Limb (tissue), 2 donors: ENCODE results near the gene C1orf116.

Experiments used
- DNase-seq, 2 donors: peaks; one replicate each; pipeline ENCODE4 v3.0.0-alpha.2; 2016; ENCODE audit errors: extremely low spot score in 2 of 2

C1orf116 gene

DNA sequence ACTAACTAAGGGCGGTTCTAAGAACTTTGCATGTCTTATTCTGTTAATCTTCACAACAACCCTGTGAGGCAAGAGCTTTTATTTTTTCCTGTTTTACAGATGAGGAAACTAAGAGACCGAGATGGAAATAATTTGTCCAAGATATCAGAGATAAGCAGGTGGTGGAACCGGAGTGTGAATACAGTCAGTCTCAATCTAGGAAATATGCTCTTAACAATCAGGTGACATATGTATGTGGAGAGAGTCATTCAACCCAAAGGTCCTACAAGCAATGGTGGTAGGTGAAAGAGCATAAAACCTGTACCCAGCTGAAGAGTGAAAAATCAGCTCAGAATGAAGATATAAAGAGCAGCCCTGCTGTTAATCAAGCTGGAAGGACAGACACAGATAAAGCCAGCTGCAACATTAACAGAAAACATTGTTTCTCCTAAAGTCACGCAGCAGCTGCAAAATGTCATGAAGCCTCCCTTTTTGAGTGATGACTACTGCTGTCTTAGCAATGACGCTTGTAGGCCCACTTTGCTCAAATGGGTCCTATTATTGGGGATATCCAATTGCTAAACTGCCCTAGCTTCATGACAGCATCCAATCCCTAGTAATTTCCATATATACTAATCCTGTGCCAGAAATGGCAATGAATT, 31.8 kb downstream of the C1orf116 start:
- no peak for DNase-seq

DNA sequence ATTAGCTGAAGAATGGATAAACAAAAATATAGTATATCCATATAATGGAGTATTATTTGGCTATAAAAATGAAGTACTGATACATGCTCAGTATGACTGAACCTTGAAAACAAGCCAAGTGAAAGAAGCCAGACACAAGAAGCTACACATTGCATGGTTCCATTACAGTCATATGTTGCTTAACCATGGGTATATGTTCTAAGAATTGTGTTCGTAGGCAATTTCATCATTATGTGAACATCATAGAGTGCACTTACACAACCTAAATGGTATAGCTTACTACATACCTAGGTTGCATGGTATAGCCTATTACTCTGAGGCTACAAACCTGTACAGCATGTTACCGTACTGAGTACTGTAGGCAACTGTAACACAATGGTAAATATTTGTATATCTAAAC, 33.7 kb downstream of the C1orf116 start:
- no peak for DNase-seq

DNA sequence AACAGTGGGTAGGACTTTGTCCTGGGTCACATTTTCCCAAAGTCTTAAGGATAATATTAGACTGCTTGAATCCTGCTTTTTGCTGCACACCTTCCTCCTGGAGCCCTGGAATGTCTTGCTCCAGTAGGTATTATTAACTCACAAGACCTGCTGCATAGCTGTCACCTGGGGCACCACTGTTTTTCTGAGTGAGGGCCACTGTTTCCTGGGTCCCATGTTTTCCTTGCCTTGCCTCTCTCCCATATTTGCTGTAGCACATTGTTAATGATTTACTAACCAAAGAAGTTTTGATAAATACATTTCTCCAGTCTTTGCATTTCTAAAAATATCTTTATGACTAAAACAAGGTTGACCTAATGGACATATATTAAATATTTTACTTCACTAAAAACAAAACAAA, 39.8 kb downstream of the C1orf116 start:
- no peak for DNase-seq

DNA sequence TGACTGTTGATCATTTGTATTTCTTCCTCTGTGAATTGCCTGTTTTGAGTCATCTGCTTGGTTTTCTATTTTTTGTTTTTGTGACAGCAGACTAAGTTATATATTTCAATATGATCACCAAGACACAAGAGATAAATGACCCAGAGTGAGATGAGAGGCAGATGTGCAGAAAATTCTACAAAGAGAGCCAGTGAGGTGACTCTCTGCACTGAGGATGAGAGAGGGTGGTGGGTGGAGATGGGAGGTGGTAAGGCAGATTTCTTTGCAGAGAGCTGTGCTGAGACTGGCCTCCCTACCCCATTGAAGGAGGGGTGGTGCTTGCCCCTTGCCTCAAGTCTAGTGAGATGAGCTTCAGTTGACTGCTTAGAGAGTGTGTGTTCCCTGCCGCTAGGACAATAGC, 44.7 kb downstream of the C1orf116 start:
- DNase-seq = no peak

DNA sequence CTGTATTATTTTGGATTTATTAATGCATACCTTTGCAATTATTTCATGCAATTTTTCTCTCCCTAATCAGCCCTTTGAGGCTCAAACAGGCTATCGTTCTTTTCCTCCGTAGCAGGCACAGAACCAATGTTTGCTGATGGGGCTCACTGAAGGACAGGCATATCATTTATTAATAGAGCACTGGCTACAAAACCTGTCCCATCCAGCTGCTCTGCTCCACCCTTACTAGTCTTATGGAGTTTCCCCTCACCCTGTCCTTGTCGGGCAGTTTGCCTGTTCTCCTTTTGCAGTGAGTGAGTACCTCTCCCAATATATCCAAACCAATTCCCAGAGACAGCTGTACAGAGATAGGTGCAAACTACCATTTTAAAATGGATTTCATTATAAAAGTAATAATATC, 45.7 kb downstream of the C1orf116 start:
- DNase-seq = no peak

DNA sequence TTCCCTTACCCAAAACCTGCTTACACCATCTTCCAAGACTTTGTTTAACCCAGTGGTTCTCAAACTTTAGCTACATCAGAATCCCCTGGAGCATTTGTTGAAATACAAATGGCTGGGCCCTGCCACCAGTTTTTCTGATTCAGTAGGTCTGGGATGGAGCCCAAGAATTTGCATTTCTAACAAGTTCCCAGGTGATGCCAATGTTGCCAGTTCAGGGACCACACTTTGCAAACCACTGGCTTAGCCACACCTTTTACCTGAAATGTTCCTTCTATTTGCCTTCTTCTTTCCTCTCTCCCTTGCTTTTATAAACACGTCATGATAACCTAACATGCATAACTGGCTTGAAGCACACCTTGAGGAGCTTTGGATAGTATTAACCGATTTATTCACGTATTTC, 46.2 kb downstream of the C1orf116 start:
- DNase-seq = no peak

DNA sequence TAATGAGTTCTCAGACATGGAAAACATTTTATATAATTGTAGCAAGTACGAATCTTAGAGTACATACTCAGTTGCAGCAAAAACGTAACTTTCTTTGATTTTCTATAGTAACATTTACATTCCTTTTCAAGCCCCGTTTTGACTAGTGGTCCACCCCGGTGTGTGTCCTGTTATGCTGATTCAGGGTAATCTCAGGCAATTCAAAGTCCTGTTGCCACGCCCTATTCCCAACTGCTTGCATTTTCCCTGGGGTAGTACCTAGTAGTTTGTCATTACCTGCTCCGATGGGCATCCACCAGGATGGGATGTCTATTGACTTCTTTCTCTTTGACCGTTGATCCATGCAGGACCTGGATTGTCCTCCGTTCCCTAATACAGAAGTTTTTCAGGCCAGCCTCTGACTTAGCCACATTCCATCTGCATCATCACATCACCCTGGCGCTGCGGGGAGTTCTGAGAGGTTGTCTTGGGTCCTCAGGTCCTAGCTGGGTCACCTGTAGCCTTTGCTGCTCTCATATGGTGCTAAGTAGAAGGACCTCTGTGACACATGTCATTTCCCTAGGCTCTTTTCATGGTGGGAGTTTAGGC, 47.3 kb downstream of the C1orf116 start:
- no peak for DNase-seq

DNA sequence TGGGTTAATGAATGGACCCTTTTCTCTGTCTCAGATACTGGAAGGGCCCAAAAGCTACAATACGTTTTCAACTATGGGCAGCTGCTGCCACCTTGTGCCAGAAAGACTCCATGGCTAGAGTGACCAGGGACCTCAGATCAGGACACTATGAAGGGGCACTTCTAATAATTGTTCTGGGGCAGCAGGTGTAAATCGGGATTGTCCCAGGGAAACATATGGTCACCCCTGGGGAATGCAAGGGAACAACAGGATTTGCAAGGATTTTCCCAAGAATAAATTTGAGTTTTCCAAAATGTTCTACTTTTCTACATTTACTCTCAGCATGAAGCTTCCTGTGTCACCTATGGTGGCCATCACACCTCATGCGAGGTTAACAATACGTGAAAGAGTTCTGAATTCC, 50.3 kb downstream of the C1orf116 start:
- DNase-seq = peak; percentile 21 to 64

DNA sequence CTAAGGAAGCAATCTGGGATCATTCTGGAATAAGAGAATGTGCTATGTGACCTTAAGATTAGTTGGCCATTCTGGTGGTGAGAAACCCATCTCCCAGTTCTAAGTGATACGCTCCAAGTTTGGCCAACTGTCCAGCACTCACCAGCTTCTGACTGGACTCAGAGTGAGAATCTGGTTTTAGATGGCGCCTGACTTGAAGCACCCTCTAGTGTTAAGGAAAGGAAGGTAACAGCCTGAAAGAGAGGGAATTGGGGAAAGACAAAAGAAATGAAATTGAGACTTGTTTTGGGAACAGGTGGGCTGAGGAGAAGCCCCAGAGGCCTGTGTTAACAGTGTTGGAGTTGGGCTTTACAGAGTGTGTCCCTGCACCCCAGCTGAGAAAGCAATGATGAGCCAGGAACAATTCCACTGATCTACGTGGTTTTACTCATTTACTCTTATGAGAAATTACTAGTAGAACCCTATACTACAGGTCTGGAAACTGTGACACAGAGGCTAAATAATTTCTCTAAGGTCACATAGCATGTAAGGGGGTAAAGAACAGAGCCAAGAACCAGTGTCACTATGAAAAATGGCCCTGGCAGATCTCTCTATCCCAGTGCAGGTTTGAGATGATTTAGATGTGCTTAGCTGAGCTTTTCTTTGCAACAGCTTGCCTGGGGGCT, 53.0 kb downstream of the C1orf116 start:
- no peak for DNase-seq

DNA sequence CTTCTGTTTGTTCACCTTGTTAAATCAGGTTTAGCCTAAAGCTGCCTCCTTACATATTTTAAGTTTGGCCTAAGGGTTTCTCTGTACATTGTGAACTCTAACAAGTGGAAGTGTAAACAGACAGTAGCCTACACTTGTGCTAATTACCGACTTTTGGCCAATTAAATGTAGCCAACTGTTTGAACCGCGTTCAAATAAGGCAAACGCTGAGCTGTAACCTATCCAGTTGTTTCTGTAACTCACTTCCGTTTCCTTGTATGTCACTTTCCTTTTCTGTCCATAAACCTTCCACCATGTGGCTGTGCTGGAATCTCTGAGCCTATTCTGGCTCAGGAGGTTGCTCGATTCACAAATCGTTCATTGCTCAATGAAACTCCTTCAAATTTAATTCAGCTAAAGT, 54.3 kb downstream of the C1orf116 start:
- no peak for DNase-seq

DNA sequence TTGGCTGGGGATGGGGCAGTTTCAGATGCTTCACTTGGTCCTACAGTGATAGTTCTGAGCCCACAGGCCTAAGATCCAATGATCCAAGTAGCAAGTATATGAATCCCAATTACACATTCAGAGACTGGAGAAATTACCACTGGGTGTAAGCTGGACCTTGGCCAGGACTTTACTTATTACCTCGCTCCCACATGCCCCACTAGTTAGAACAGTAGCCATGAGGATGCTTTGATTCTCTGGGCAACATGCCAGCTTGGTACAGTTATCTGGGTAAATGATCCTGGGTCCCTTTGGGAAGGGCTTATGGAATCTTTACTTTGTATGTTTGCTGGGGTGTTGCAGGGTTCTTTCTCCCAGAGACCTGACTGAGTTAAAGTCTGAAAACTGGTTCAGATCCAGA, 57.2 kb downstream of the C1orf116 start:
- no peak for DNase-seq

DNA sequence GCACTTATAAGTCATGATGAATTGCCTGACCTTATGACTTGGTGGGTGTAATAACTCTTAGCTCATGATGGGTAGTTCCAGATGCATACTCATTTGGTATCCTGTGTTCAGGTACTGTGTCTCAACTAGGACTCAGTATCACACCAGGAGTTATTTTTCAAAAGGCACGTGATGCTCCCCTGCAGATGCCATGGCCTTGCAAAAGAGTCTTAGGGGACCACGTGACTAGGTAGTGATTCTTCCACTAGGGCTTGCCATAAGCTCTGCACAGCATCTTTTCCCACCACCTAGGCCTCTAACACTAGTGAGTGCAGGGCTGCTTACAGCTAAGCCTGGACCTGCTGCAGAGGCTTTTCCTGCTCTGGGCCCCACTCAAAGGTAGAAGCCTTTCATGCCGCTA, 58.4 kb downstream of the C1orf116 start:
- no peak for DNase-seq

DNA sequence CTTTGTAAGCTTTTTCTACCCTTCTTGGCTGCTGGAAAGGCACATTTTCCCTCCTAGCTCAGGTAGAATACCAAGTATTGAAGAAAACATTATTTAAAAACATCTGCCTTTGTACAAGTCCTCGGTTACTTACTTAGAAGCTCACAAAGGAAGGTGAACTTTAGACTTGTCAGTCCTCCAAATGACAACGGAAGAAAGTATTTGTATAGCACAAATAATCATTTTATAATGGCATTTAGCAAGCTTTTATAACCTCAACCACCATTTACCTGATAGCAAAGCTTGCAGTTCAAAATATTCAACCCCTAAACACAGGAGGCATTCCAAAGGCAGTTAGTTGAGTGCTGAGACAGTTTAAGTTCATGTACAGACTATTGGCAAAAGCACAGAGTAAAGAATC, 59.8 kb downstream of the C1orf116 start:
- no peak for DNase-seq

DNA sequence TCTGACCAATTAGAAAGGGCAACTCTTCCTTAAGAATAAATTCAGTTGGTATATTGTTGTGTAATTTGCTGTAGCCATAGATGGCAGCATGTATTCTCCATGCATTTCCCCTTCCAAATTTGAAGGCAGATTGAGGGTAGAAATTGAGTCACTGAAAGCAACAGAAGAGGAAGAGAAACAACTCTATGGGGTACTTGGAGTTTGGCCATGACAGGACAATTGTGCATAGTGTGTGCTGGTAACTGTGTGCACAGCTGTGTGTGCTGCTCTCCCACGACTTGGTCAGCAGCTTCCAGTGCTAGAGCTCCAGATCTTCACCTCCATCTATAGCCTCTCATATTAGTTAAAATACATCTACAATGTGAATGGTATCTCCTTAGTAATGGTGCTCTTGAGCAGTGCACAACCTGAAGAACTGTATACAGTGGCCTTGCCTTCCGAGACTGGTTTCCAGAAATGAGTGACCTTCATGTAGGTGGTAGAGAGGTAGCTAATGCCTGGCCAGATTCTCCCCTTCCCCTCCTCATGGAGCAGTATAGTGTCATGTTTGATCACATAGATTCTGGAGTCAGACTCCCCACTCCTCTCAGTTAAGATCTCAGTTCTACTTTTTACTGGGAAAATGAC, 61.4 kb downstream of the C1orf116 start:
- DNase-seq = no peak

DNA sequence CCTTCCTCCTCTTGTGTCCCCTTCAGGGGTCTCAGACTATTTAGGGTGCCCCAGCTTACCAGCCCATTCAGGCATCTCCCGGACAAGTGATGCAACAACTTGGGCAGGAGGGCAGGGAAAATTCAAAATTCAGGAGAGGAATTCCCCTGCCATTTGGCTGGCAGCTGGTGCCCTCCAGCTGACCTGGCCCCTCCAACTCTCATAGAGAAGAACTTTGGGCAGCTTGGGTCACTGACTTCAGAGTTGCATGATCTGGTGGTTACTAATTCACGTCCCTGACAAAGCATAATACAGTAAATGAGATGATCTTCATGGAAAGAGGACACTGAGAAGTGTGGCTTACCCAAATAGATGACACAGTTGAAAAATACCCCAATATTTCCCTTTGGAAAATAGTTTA, 62.1 kb downstream of the C1orf116 start, which contains the start of gene FCAMR:
Gene FCAMR (minus strand): TSS at position 15 of the 400 bp plus-strand sequence. CDS start 335 bp downstream, outside the sequence.
- no peak for DNase-seq

DNA sequence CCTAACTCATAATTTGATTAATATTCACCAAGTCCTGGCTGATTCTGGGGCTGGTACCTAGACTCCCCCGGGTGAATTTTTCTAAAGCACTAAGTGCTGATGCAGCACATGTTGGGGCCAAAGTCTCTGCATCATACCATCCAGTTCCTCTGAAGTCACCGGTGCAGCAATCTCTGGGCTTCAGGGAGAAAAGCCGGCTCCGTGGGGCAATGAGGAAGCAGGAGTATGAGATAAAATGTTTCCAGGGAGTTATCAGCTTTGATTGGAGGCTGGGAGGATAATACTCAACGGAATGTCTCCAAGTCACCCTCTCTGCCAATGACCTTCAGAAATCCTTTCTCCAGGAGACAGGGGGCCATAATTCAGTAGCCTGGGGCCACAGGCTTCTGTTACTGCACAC, 63.5 kb downstream of the C1orf116 start:
- DNase-seq = no peak
